GM21619 (cell line): Measurements from ENCODE around the gene EMC10.
"Not testable (repeated sequence)": the region's sequence is repeated elsewhere in the genome, so short reads cannot be mapped to it uniquely, and the experiment has no call there.

ENCODE experiments used
- ATAC-seq: cut with Tn5 transposase; IDR thresholded peaks from one replicate; pipeline ENCODE4 v1.9.1; 2021; ENCODE audit not compliant: unreplicated experiment

EMC10 gene

DNA sequence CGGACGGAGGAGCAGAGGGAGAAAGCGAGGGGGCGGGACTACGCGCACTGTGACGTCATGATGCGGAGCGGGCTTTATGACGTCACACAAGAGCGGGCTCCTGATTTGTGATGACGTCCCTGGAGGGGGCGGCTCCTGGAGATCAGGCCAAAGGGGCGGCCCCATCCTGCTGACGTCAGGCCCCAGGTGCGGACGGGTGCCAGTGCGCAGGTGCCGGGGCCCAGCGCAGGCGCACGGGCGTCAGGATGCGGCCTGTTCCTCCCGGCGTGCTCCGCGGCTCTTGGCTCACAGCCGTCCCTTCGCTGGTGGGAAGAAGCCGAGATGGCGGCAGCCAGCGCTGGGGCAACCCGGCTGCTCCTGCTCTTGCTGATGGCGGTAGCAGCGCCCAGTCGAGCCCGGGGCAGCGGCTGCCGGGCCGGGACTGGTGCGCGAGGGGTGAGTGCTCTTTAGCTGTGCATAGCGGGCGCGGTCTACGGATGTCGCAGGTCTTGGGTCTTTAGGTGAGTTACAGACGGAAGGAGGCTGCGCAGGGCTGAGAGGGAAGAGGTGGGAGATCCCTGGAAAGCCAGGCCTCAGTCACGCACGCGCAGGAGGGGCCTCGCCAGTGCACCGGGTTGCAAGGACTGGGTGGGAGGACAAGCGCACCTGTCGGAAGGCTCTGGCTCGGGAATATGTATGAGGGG, at the start of gene EMC10, which contains the start of gene GARIN5A:
EMC10 (plus strand) TSS at position 284 of the 683 bp plus-strand sequence; CDS start at position 322, 38 bp downstream.
GARIN5A (minus strand) TSS at position 625 of the 683 bp plus-strand sequence; CDS start at position 165, 460 bp downstream.
- ATAC-seq, result peak; percentile 72

GRCh38 chr19:50427318-50427925, 48.9 kb upstream of the EMC10 start:
- no peak for ATAC-seq

GRCh38 chr19:50427997-50428425, 48.3 kb upstream of the EMC10 start:
- ATAC-seq, result no peak

GRCh38 chr19:50428772-50429463, 47.4 kb upstream of the EMC10 start:
- ATAC-seq, result no peak

DNA sequence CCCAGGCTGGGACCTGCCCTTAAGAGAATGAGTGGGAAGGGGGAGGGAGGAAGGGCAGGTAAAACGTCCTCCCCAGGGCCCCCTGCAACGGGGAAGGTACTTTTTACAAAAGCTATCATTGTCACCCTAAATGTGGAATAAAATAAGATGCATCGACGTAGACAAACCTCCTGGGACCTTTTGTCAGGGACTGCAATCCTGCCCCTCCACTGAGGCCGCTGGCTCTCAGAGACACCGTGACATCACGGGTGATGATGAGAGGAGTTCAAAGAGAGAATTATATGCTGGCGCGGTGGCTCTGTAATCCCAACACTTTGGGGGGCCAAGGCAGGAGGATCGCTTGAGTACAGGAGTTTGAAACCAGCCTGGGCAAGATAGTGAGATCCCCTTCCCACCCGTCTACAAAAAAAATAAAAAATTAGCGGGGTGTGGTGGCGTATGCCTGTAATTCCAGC, 45.4 kb upstream of the EMC10 start:
- no peak for ATAC-seq

DNA sequence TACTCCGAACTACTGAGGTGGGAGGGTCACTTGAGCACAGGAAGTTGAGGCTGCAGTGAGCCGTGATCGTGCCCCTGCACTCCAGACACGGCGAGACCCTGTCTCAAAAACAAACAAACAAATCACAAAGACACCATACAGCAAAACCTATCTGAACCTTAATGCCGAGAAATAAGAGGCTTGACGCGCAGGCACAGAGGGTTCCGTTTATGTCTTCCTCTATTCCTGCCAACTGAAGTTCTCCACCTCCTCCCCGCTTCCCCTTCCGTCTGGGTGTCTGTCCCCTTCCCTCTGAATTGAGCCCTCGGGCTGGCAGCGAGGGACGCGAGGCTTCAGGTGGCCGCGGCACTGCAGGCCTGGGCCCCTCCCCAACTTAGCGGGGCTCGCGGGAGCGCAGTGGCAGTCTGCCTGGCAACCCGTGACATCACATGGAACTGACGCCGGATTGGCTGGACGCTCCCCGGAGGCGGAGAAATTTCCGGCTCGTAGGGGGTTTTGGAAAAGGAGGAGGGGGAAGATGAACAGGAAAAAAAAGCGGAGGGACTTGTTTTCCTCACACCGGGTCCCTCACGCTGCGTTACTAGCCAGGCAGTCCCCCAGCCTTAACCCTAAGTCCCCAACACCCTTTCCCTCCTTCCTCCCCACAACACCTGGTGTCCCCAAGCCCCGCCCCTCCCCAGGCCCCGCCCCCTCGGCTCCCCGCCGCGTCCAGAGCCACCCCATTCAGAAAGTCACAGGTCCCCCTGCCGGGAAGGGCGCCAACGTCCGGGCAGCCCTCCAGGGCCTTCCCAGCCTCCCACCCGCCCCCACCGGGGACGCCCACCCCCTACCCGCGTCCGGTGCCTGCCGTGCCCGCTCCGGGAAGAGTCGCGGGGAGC, 44.7 kb upstream of the EMC10 start:
- ATAC-seq, result peak; percentile 64

DNA sequence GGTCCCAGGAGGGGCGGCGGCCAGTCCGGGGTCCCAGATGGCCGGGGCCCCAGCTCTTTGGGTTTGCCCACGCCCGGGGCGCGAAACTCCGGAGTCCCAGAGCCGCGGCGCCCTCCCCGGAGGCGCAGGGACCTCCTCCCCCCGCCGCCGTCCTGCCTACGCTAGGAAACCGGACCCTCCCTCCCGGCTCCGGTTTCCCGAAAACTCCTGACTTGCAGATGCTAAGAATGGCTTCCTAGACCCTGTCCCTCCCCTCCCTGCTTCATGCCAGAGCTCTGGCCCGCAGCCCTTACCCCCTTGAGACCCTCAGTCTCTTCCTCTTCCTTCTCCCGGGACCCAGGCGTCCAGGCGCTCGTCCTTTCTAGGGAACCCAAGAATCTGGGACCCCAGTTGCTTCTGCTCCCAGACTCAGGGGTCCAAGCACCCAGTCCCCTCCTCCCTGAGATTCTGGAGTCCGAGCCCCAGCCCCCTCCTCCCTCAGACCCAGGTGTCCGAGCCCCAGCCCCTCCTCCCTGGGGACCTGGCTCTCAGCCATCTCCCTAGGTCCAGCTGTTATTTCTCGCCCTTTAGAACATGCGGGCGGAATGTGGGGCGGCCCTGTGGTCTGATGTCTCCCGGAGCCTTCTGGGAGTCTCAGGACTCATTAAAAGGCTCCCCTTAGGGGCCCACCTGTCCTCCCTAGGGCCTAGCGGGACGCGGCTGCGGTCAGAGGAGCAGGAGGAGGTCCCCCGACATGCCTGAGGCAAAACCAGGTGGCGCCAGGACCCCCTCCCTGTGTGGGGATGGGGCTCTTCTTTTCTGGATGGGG, 43.9 kb upstream of the EMC10 start, which contains the start of gene MYBPC2:
MYBPC2 (plus strand) TSS at position 672 of the 808 bp plus-strand sequence; CDS start at position 734, 62 bp downstream.
- ATAC-seq, result peak; percentile 4

GRCh38 chr19:50433201-50434180, 42.8 kb upstream of the EMC10 start:
- ATAC-seq, result no peak

GRCh38 chr19:50434525-50434924, 41.8 kb upstream of the EMC10 start:
- no peak for ATAC-seq

DNA sequence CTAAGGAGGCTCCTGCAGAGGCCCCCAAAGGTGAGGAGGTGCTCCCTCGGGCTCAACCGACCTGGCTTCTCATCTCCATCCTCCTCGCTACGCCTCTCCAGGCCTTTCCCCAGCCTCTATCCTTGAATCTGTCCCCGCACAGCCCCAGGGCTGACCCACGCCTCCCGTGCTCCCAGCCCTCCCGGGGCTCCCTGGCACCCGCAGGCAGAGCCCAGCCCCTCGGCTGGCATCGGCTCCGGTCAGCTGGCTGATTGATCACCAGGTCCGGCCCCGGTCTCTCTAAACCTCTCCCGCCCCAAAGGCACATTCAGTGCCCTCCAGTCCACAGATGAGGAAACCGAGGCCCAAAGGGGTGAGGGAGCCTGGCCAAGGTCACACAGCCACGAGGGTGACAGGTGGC, 41.1 kb upstream of the EMC10 start:
- no peak for ATAC-seq

DNA sequence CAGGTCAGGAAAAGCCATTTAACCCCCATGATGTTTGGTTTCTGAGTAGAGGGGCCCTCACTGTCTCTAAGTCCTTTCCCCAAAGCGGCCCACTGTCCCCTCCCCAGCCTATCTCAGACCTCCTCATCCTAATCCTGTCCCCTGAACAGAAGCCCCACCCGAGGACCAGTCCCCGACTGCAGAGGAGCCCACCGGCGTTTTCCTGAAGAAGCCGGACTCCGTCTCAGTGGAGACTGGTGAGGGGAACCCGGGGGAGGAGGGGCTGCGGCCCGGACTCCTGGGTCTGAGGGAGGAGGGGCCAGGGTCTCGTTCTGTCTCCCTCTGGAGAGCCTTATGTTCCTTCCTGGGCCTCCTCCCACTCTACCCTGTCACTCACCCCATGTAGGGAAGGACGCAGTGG, 40.7 kb upstream of the EMC10 start:
- ATAC-seq, result no peak

DNA sequence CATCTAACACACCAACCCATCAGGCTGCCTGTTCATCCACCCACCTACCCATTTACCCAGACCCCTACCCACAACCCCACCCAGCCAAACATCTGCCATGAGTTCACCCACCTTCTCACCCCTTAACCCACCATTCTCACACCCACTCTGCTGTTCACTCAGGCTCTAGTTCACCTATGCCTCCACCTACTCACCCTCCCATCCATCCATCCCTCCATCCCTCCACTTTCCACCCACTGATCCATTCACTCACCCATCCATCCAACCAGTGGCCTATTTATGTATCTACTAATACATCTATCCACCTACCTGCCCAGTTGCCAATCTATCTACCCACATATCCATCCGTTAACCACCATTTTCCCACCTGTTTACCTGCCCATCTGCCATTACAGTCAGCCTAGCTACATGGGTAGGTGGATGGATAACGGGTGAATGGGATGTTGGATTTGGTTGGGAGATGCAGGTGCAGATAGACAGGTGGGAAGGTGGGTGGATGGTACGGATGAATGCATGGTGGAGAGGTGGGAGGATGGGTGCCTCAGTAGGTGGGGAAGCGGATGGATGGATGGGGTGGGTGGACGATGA, 38.4 kb upstream of the EMC10 start:
- ATAC-seq, result no peak

- ATAC-seq, result not testable (repeated sequence)
These were observed 37.2 kb upstream of the EMC10 start for GRCh38 chr19:50439130-50439529.

DNA sequence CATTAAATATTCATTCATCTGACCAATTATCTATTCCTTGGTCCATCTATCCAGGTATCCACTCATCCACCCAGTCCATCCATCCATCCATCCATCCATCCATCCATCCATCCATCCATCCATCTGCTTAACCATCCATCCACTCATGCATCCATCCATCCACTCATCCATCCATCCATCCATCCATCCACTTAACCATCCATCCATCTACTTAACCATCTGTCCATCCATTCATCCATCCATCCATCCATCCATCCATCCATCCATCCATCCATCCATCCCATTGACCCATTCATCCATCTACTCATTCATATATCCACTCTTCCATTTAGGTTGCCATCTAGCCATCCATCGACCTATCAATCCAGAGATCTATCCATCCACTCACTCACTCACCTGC, 32.2 kb upstream of the EMC10 start:
- no peak for ATAC-seq

- no peak for ATAC-seq
These were observed 29.3 kb upstream of the EMC10 start for GRCh38 chr19:50447053-50447452.

GRCh38 chr19:50447750-50448149, 28.6 kb upstream of the EMC10 start:
- no peak for ATAC-seq

- ATAC-seq, result no peak
These were observed 26.9 kb upstream of the EMC10 start for GRCh38 chr19:50449236-50449899.
